Medulla oblongata (tissue), 1 donor: ENCODE measurements around the gene MORN2.

ENCODE experiments used
- DNase-seq: peaks from one replicate; pipeline ENCODE4 v3.0.0-alpha.2; 2015; ENCODE audit errors: extremely low spot score

Gene MORN2

GRCh38 chr2:38889575-38889974 lies 13.8 kb downstream of the MORN2 start, which contains the start of gene ARHGEF33:
Gene ARHGEF33, plus strand, starts transcription at chr2:38889875. Its CDS starts 29,573 bp downstream, at chr2:38919448.
- DNase-seq = no peak

- no peak for DNase-seq
These were observed 17.0 kb downstream of the MORN2 start for GRCh38 chr2:38892819-38893218.

GRCh38 chr2:38898256-38898655 lies 22.5 kb downstream of the MORN2 start:
- DNase-seq = no peak

- no peak for DNase-seq
These were observed 24.9 kb downstream of the MORN2 start for GRCh38 chr2:38900726-38901125.

GRCh38 chr2:38905251-38905650 lies 29.5 kb downstream of the MORN2 start:
- DNase-seq = no peak

GRCh38 chr2:38907242-38907641 lies 31.5 kb downstream of the MORN2 start:
- no peak for DNase-seq

- DNase-seq = no peak
These were observed 32.2 kb downstream of the MORN2 start for GRCh38 chr2:38907743-38908562.

GRCh38 chr2:38909872-38910271 lies 34.1 kb downstream of the MORN2 start:
- no peak for DNase-seq

- DNase-seq = no peak
These were observed 35.4 kb downstream of the MORN2 start for GRCh38 chr2:38911191-38911590.

- no peak for DNase-seq
These were observed 36.8 kb downstream of the MORN2 start for GRCh38 chr2:38912619-38913018.

- DNase-seq = no peak
These were observed 46.6 kb downstream of the MORN2 start for GRCh38 chr2:38922389-38922788.

GRCh38 chr2:38922902-38923301 lies 47.1 kb downstream of the MORN2 start:
- DNase-seq = no peak

- no peak for DNase-seq
These were observed 50.2 kb downstream of the MORN2 start for GRCh38 chr2:38925982-38926381.

GRCh38 chr2:38930600-38930999 lies 54.8 kb downstream of the MORN2 start:
- DNase-seq = no peak
